NCI-H2196 treated with DMSO at 0.1 percent for 48 hours (cell line): ENCODE measurements around the gene ANKRD33B.
A peak's percentile ranks its signal among the peaks of the same experiment; 100 is the strongest.

Source experiments
- DNase-seq: peaks from one replicate; lab custom pipeline; 2025; ENCODE audit not compliant: unreplicated experiment; lab: John Stamatoyannopoulos, UW

The ANKRD33B gene

DNA sequence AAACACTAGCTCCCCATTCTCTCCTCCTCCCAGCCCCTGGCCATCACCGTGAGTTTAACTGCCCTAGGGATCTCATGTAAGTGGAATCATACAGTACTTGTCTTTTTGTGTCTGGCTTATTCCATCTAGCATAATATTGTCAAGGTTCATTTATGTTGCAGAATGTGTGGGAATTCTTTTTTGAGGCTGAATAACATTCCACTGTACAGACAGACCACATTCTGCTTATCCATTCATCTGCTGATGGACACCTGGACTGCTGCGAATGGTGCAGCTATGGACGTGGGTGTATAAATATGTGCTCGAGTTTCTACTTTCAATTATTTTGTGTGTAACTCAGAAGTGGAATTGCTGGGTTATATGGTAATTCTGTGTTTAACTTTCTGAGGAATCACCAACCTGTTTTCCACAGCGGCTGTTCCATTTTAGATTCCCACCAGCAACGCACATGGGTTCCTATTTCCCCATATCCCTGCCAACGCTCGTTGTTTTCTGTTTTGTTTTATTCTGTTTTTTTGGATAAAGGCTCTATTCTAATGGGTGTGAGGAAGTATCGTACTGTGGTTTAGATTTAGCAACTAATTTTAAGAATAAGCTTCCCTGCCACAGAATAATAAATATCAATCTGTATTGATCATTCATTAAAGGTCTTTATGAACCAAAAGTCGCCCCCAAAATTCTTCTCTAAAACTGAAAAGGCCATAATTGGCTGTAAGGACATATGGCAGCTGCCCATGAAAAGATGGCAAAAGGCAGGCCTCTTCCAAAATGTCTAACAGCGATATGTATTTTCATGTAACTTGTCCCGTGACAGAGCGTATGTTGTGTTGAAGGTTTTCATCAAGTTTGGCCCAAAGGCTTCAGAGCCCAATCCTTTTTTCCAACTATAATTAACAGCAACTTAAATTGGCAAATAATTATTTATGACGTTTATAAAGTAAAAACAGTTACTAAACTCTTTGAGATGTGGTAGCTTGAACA lies 126.9 kb downstream of the ANKRD33B start:
- no peak for DNase-seq

DNA sequence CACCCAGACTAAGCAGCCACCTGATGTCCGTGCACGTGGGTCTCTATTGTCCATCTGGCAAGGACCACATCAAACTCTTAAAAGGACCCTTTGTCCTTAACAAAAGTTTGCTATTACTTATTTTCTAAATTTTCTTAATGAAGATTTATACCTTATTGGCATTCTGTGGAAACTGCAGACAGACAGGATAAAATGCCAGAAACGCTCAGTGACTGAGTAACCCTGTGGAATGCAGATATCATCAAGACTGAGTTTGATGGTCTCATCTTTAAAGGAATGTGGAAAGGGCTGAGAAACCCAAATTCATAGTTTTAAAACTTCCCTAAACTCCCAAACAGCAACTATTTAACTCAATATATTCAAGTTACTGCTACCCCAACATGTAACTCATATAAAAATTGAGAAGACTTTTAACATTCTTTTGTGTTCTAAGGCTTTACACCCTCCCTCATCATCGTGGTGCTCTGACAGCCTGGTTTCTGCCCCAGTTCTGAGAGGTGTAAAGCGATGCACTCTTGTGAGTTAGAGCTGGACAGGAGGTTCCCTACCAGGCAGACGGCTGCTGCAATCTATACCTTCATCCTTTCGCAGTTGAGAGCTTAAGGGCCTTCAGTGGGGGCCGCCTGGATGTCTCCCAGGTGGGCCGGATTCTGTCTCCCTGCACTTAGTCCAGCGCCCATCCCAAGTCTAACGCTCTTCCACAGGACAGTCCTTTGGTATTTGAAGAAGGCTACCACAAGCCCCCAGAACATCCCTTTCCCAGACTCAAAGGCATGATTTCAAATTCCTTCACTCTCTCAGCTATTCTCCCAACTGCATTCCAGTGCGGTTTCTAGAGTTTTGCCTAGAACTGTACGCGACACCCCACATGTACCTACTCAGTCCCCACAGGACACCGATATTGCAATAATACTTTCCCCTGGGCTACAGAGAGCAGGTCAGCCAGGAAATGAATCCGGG lies 128.2 kb downstream of the ANKRD33B start:
- DNase-seq: no peak

DNA sequence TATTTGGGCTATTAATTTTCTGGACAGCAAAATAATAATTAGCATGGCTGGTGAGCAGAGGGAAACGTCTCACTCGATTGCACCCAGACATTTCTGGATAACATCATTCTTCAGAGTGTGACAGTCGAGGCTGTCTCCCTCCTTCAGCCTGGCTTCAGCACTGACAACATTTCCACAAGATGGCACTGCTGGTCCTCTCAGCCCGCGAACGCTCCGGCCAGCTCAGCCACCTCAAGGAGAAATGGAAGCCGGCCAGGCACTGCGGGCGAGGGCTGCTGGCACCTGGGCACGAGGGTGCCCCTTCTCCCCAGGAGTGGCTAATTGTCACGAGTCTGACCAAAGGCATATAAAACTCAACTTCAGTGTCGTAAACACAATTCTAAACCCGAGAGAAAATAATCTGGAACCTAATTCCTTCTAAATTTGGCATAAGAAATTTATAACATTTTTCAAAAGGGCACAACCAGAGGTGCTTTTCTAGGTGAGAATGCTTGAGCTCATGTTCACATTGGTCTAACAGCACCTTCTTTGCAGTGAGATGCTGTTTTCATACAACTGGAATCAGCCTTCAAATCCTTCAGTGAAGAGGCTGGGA lies 131.3 kb downstream of the ANKRD33B start:
- peak; percentile 56 for DNase-seq

DNA sequence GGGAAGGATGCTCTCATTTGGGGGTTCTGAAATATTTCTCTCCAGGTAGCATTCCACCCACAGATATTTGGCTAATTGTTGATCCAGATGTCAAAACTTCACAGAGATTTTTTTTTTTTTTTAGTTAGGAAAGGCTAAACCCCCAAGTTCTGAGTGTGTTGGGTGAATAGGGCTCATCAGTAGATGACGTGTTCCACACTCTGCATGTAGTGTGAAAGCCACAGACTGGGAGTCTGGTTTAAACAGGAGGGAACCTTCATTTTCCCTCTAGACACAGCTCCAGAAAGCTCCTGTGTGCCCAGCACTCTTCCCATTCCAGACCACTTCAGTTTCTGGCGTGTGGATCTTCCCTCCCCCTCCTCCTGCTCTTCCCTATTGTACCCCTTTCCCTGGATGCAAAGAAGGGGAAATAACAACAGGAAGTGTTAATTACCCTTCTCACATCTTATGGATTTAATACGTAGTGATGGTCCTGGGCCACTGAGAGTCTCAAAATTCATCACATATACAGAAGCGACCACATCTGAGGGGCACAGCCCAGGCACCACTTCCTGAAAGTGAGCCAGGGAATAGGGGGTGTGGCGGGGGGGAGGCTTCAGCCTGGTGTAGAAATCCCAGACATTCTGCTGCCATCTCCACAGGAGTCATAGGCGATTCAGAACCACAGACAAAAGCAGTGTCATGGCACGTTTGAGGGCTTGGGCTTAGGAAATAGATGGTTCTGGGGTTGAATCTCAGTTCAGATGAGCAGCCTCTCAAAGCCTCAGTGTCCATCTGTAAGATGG lies 132.1 kb downstream of the ANKRD33B start:
- no peak for DNase-seq

DNA sequence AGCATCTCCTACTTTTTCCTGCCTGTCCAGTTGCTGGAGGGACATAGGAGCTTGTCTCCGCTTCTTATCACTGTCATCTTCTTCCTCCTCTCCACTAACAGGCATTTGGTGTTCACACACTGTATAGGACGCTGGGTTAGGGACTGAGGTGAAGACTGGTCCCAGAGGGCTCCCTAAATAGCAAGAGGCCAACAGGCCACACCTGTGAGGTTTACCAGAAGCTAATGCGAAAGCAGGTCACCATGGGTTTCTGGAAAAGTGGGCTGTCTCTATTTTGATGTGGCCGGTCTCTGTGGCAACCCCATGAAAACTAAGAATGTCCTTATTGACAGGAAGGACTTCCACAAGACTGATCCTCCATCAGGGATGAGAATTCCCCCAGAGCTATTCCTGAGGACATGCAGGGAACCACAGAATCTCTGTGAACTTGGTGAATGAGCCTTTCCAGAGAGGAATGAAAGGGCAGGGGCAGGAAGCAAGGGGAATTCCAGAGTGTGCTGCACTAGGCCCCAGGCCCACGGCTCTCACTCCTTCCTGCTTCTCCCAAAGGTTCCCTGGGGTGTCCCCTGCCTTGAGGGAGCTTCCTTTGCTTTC lies 135.5 kb downstream of the ANKRD33B start:
- no peak for DNase-seq

DNA sequence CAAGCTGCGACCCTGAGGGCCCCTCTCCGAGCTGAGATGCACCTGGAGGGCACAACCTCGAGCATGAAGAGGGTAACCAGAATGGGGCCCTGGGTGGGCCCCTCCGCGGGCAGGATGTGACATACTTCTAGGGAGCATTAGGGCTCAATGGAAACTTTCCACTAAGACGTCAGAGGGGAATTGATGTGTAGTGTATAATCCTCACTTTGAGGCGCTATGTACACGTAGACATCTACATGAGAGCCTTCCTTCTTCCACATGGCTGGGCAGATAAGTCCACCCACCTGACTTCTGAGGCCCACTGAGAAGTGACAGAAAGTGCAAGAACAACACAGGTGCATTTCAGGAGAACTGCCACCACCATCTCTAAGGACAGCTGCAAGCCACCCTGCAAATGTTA lies 136.1 kb downstream of the ANKRD33B start:
- DNase-seq: no peak

DNA sequence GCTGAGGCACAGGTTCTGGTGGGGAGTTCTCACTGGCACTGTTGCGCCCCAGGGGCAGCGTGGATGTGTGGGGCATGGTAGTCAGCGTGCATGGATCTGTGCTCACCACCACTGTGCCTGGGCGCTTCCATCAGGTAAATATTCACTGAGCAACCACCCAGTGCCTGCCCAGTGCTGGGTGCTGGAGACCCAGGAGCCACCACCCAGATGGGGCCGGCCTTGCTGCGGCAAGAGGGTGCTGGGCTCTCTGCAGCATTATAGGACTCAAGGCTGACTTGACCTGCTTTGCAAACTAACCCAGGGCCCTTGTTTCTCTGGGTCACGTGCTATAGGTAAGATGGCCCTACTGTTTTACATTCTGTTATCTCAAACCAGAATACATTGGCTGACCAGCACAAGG lies 136.6 kb downstream of the ANKRD33B start:
- DNase-seq: no peak

DNA sequence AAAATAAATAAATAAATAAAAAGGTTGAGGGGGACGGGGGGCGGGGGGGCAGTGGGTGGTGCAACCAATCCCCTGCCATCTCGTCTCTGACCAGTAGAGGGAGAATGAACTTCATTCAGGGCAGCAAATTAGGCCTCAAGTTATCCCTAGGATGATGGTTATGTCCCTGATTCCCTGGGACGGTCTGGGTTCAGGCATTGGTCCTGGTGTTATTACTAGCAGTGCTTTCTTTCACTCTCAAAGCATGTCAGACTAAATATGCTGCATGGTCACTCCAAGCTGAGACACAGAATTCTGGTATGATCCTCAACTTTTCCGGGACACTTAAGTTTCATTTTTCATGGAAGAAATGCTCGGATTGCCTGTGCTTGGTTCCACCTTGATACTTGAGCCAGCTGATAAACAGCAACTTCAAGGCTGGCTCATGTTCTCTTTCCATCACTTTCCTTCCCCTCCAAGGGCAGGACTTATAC lies 137.7 kb downstream of the ANKRD33B start:
- peak; percentile 3 for DNase-seq

DNA sequence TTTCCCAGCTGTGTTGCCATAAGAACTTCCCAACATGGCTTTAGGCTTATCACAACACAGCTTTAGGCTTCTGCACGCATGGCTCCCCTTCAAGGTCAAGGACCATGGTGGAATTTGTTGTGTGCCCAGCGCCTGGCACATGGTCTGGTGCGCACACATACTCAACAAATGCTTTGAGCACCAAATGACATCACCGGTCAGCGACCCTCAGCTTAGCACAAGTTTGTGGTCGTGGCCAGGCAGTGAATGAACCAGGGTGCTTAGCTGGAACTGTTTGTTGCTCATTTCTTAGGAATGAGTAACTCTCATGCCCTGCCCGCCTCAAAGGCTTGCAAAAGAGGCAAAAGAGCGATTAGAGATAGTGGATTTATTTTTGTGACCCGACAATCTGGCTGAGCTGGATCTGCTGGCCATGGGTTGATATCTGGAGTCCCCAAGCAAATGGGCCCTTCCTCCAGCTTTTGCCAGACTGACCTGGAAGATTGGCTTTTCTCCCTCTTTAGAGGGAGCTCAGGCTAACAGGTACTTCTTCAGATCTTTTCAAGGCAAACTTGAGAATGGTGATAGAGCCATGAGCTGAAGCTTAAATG lies 138.3 kb downstream of the ANKRD33B start:
- no peak for DNase-seq

DNA sequence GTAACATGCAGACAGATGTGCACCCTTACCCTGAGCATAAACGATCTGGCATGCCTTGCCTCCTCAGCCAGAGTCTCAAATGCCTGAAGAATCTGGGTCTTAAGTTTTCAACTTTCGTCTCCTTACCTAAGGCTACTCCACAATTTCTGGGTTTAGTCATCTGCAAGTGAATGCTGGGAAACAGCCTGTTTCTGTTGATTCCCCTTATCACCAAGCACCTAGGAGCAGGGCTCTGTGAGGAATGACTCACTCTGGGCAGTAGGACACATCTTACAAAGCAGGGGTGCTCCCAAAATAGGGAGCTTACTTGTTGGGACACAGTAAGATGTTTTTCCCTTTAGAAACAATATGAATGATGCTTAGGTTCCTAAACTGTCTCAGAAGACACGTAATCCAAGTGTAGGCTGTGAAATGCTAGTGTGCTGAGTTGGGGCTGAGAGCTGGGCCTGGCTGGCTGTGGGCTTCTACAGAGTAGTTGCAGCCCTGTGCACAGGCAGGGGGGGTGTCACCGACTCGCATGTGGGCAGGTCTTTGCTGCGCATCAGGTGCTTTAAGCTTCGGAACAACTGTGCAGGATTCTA lies 139.1 kb downstream of the ANKRD33B start:
- DNase-seq: no peak

DNA sequence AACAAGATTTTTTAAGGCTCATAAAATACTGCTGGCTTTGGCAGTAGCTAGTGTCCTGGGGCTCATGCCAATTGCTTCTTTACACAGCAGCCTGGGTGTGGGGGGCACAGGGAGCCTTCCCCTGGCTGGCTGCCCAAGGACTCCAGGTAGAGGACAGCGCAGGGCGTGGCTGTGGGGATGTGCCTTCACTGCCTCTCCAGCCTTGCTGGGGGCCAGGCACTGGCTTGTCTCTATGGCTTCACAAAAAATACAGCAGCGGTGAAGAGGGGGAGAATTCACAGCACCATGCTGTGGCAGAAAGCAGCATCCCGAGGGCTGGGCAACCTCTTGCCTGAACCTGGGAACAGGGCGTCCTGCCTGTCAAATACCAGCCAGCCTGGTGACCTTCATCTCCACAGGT lies 139.8 kb downstream of the ANKRD33B start:
- DNase-seq: no peak

DNA sequence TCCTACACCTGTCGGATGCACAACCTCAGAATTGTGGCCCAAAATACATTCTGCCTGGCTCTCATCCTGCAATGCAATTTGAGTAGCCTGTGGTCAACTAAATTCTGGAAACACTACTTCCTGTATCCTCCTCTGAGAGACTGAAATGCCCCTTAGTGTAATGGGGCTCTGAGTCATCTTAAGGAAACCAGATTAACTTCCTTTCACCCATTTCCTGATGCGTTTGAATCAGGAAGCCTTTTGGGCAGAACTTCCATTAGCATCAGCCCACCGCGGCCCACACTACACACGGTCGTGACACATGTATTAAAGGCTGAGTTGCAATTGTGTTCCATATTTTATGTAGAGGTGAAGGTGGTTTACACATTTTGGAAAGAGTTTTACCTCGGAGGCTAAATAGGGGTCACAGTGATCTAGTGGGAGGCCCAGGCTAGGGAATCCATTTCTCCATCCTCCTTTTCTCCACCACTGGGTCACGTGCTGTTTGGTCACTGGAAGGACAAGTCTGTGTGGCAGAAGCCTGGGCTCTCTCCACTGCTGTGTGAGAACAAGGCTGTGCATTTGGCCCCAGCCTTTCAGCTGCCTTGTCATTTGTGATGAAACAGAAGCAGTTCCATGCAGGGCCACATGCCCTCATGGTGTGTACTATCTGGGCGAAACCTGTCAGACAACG lies 141.2 kb downstream of the ANKRD33B start:
- DNase-seq: peak; percentile 8

DNA sequence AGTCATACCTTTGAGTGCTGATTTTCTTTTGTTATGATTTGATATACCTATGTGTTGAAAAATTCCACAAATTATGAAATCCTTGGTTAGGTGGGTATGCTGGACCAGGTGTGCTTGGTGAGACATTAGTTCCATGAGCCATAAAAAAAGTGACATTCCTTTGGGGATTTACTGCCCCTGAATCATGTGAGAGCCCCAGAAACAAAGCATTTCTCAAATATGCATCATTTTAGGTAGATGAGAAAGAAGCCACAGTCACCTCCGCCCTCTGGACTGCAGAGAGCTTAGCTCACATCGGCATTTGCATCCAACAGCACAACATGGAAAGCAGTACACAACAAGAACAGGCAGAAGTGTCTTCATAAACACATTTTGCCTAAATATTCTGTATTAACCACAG lies 141.9 kb downstream of the ANKRD33B start:
- DNase-seq: no peak

DNA sequence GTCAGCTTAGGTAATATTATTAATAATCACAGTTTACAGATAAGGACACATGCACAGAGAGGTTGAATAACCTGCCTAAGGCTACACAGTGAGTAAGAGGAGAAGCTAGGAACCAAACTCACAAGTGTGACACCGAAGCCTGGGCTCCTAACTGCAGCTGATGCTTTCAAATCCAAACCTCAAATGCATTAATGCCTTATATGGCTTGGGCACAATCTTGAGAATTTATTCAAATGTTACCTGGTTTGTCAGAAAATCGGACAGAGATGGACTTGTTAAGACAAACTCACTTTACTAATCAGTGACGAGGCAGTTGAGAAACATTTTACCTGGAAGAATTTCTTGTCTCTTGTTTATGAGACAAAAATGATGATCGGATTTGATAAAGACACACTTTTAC lies 142.5 kb downstream of the ANKRD33B start:
- DNase-seq: no peak
